Umbilical cord (tissue), 2 donors: Measurements from ENCODE around the gene ABLIM3. TPM values are rescaled to one million over a fixed set of nuclear protein-coding genes. Genes with fewer than 3 reads are reported as not detected.

ENCODE experiments used
- DNase-seq: peaks from one replicate; pipeline ENCODE4 v3.0.0-alpha.2; 2015; ENCODE audit warnings: low spot score
- total RNA-seq: library from RNA; depleted of rRNA; stranded (reverse); fragments of >200 nt; gene quantifications from one replicate; pipeline ENCODE4 v1.2.3, GENCODE V29; 2014; ENCODE audit warnings: low replicate concordance; ENCODE audit not compliant: insufficient read depth

Gene ABLIM3
- total RNA-seq = 1.9 TPM

DNA sequence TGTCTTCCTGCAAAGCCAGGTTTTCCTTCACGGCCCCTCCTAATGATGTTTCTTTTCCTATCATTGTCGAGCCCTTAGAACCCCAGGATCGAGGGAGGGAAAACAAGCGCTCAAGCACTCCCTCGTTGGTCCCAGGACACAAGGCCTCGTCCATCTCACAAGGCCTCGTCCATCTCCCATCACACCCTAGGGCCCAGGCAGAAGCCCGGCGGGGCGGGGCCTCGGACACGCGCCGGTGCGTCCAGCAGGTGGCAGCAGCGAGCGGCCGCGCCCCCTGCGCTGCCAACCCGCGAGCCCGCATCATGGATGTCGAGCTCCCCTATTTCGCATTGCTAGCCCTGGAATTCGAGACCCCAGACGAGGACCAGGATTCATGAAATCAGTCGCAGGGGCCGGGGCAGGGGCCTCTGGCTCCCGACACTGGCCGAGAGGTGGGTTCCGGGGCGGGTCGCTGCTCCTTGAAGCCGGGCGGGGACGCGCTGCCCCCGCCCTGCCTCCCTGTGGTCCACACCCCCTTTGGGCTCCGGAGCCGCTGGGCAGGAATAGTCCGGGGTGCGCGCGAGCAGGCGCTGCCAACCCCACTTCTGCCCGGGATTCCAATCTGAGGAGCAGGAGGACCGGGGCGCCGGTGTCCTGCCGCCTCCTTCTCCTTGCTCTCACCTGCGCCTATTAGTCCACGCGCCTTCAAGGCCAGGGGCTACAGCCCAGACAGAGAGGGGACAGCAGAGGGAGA is at the start of gene ABLIM3:
Gene ABLIM3 (plus strand): TSS at position 270 of the 733 bp plus-strand sequence. CDS start 603 bp downstream, outside the sequence.
- DNase-seq = peak; percentile 54

DNA sequence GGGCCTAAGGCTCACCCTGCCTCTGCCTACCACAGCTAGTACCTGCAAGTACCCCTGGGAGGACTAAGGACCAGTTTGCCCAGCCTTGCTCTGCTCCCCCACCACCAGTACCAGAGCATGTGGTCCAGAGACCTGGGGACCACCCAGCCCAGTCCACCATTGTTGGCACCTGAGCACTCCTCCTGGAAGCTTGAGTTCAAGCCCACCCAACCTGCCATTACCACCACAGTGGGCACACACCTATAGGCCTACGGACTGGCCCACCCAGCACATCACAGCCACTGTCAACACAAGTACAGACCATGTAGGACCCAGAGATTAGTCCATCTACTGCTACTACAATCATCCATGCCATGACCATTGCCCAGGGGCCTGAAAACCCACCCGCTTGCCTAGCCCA is 47.7 kb upstream of the ABLIM3 start:
- no peak for DNase-seq

DNA sequence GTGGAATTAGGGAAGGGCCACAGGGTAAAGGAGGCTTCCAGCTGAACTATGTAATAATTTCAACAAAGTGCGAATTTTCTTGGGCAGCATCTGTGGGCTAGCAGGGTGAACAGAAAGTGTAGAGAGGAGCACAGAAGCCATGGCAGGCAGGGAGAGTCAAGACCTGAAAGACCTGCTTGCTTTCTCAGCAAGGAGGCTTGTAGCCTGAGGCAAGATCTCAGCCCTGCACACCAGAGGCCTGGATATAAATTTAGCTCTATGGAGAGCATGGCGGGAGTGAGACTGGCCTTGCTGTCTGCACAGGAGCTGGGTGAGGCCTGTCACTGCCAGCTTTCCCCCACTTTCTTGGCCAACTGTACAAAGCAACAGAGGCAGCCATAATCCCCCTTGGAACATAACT is 46.3 kb upstream of the ABLIM3 start:
- DNase-seq = no peak

DNA sequence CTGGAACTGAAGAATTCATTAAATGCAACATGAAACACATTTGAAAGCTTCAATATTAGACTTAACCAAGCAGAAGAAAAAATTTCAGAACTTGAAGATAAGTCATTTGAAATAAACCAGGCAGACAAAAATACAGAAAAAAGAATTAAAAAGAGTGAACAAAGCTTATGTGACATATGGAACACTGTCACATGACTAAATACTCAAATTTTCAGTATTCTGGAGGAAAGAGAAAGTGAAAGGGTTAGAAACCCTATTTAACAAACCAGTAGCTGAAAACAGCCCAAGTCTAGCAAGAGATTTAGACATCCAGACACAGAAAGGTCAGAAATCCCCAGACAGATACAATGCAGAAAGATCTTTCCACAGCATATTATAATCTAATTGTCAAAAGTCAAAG is 41.4 kb upstream of the ABLIM3 start:
- no peak for DNase-seq

DNA sequence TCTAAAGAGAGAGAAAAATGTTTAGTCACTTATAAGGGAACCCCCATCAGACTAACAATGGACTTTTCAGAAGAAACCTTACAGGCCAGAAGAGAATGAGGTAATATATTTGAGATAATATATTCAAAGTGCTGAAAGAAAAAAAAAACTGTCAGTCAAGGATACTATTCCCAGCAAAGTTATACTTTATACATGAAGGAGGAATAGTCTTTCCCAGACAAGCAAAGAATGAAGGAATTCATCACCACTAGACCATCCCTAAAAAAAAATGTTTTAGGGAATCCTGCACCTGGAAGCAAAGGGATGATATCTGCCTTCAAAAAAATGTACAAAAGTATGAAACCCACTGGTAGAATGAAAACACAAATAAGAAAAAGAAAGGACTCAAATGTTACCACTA is 41.0 kb upstream of the ABLIM3 start:
- no peak for DNase-seq

DNA sequence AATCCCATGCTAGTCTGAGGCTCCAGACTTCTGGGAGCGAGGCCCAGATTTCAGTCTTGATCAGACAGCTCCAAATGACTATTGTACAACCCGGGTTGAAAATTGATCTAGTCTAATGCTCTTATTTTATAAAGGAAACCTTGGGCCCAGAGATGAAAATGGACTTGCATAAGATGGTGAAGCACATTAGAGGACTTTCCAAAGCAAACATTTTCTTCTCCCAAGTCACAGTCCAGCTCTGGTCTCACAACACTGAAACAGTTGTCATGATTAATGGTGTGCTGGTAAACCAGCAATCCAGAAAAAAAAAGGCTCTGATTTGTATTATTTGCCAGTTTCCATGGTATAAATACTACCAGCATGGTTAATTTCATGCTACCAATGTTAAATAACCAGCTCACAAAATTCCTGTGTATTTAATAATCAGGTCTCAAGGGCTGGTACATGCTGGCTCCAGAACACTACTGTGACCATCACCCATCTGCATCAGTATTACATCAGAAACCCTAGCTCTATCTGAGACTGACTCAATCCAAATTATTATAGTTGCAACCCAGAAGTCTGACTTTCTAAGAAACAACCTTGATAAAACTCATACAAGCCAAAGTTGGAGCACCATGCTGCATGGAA is 32.5 kb upstream of the ABLIM3 start:
- DNase-seq = no peak

DNA sequence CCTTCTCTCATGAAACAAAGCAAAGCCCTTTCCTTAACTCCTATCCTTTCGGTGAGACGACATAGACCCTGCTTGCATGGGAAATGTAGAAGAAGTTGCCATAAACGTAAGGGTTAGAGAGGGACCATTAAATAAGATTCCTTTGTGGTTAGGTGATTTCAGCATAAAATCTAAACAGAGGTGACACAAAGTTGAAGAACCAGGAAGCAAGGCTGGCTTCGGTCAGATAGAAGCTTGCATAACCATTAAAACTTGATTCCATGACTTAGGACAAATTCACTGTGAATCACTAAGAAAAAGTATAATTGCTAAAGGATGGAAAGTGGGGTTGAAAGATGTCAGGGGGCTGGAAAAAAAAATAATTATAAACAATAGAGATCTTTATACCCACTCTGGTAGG is 30.9 kb upstream of the ABLIM3 start:
- DNase-seq = no peak

- no peak for DNase-seq
Observed at GRCh38 chr5:149113669-149114068, 27.6 kb upstream of the ABLIM3 start.

DNA sequence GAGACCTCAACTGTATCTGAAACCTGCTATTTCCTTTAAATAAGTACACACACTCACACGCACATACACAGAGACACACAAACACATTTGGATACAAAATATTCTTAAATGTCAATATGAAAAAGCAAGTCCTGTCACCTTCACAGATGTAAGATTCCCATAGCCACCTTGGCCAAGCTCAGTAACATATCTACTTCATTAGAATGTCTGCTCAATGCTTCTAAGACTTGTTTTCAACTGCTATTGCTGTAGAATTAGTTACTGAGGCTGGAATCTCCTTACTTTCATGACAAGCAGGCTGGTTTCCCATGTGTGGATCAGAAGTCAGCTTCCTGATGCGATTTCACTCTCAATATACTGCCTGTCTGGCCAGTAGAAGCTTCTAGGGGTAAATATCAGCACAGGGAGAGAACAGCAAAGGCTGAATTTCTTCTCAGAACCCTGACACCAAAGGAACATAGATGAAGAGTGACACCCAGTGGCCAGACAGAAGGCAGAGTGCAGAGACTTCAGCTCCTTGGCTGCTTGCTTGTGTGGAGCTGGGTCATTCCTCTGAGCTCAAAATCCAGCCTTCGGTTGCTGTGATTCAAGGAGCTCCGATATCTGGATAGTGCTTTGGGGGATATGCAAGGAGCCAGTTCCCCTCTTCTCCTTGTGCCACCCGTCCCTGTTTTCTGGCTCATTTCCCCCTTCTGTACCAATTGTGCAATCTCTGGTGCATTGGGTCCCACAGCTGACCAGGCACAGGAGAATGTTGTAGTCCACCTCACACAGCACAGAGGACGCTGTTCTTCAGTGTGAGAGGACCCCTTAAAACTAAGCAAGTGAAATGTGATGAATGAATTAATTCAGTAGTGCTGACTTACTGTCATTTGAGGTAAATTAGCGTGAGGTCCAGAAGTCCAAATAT is 26.6 kb upstream of the ABLIM3 start:
- peak; percentile 89 for DNase-seq

DNA sequence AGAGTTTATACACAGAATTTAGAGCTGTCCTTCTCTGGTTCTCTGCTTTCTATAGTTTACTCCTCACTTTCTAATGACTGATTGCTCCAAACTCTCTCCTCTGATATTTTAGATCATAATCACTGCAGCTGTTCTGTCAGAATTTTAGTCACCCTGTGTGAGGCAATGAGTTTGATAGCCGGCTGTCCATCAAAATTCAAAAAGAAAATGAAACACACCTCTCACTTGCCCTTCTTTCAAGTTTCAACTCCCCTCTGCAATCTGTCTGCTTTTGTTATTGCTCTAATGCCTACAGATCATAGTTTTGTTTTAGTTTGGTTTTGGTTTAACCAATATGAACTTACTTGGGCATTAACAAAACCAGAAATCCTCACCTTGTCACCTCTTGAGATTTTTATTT is 23.3 kb upstream of the ABLIM3 start:
- no peak for DNase-seq

GRCh38 chr5:149118463-149118862 is 22.8 kb upstream of the ABLIM3 start:
- DNase-seq = no peak

DNA sequence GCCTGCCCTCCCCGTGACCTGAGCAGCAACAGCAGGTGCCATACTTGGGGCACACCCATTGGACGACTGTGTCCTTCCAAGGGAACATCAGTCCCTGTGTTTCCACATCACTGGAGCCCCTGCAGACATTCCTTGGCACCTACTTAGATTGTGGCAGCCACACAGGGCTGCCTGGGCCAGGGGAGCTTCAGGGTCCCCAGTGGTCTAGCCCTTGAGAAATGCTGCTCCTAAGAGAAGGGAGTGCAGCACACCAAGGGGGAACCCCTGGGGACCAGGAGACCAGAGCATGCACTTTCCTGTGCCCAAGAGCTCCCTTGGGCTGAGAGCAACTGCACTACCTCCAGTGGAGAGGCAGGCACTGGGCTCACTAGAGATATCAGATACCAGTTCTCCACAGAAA is 20.1 kb upstream of the ABLIM3 start:
- no peak for DNase-seq

DNA sequence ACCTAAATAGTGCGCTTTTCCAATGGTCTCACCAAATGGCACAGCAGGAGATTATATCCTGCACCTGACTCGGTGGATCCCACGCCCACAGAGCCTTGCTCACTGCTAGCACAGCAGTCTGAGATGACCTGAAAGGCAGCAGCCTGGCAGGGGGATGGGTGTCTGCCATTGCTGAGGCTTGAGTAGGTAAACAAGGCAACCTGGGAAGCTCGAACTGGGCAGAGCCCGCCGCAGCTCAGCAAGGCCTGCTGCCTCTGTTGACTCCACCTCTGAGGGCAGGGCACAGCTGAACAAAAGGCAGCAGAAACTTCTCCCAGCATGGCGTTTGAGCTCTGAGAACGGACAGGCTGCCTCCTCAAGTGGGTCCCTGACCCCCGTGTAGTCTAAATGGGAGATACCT is 18.1 kb upstream of the ABLIM3 start:
- no peak for DNase-seq

DNA sequence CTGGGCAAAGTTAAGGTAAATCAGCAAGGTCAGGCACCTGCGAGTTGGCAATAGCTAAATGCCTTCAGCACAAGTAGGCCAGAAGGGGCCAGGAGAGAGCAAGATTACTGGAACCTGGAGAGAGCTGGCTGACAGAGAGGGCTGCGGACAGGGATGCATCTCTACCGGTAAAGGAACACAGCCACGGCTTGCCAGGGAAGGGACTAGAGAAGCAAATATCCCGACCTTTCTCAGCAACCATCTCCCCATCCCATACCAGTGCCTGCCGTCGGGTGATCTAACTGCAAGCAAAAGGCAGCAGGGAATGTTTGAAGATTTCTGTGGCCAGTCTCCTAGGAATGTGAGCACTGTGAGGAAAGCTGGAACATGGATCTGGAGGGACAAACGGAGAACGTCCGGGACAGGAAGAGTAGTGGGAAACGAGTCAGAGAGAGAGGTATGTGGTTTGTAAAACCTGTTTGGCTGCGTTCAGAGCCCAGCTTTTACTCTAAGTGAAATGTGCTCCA is 15.9 kb upstream of the ABLIM3 start:
- peak; percentile 26 for DNase-seq

DNA sequence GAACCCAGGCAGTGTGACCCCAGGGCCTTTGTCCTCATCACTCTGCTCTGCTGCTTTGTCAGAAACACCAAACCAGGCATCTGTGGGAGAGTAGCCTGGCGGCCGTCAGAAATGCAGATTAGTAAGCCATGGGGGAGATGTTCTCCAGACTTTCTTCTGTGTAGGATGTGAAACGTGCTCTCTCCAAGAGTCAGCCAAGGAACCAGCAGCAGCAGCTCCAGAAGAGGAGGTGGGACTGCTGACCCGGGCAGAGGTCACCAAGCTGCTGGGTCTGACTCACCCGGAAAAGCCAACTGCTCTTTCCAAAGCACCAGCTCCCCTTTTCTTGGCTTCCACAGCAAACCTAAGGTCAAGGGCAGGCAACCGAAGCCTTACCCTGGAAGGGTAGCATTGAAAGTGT is 14.4 kb upstream of the ABLIM3 start:
- DNase-seq = no peak

DNA sequence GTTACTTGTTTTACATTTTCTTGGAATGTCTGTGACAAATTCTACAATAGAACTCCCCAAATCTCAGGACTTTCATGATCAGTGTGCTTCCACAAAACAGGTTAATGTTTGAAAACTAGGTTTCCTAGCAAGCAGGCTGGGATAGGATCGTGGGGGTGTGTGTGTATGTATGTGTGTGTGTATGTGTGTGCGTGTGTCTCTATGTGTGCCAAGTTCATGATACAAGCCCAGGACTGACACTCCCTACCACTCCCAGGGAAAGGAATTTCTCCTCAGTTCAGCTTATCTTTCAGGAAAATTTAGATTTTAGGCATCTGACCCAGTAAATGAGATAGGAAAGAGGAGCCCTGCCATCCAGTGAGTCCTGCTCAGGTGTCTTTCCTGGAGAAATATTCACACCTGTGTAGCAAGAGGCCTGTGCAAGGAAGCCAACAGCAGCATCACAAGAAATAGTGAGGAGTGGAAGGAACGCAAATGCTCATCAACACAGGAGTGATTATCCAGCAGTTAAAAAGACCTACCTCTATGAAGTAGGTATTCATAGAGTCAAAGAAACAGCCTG is 13.8 kb upstream of the ABLIM3 start:
- no peak for DNase-seq

GRCh38 chr5:149128023-149128875 is 13.0 kb upstream of the ABLIM3 start:
- DNase-seq = no peak

DNA sequence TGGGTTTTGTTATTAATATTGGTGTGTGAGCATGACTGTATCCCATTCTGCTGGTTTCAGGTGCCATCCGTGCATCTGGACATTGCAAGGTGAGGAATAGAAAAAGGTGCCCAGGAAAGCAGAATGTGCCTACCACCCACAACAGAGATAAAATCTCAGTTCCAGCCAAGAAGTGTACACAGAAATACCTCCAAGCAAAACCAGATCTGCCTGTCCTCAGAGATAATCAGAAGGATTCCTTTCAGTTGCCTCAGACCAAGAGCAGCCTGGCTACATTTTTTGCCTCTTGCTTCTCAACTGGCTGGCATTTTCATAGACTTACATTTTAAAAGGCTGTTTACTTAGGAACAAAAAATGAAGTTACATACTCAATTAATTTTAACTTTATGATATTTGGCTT is 12.1 kb upstream of the ABLIM3 start:
- DNase-seq = peak; percentile 67

- DNase-seq = no peak
Observed at GRCh38 chr5:149130121-149130914, 11.0 kb upstream of the ABLIM3 start.

DNA sequence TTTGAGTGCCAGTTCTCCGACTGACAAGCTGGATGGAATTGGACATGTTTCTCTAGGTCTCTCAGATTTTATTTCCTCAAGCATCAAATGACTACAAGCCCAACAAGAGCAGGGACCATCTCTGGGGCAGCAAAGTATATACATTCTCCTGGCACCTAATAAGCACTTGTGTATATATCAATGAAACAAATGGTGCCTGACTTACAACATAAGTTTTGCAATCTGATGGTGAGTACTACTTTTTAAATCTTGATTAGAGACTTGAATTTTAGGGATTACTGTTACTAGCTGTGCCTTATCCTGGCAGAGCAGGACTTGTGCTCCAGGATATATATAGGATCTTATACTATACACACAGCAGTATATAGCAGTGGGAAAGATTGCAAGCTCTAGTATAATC is 8.8 kb upstream of the ABLIM3 start:
- no peak for DNase-seq
